ENCODE measurements around the gene BANF2. TPM values are rescaled to one million over a fixed set of nuclear protein-coding genes. Genes with fewer than 3 reads are reported as not detected.

Gene BANF2
- total and polyA plus RNA-seq, 4 donors: not detected

DNA sequence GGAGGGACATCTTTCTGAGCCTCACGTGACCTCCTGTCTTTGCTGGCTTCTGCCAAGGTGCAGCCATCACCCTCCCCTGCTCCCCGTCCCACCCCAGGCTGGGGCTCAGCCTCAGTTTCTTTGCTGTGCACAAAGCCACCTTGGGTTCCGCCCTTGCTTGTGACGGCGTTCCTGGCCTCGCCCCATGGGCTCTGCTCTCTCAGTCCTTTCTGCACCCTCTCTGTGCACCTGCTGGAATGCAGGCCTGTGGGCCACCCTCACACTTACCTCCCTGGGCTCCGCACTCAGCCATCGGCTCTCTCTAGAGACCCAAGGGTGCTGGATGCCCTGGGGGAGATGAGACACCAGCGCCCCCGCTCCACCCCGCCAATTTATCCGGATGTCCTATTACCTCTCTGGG, 28.3 kb downstream of the BANF2 start:
- no peak overlapping the region for H3K9ac ChIP-seq (ENCODE audit: low read depth in 1 of 2, low read length in 2 of 2)
- TF ChIP-seq FOXA1 (IDR thresholded peaks at IDR 0.05) (no peak), NR2F2 (IDR thresholded peaks at IDR 0.05) (no peak), HNF4A (conservative IDR thresholded peaks at IDR 0.05) (no peak), TAF1 (conservative IDR thresholded peaks at IDR 0.05) (no peak), EGR1 (IDR thresholded peaks at IDR 0.05; ENCODE audit: low read depth in 2 of 2) (no peak), FOXA2 (IDR thresholded peaks at IDR 0.05) (no peak), RAD21 (IDR thresholded peaks at IDR 0.05) (no peak)
- TF ChIP-seq, protein P1, sequence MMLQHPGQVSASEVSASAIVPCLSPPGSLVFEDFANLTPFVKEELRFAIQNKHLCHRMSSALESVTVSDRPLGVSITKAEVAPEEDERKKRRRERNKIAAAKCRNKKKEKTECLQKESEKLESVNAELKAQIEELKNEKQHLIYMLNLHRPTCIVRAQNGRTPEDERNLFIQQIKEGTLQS (IDR thresholded peaks at IDR 0.05): no peak
- TF ChIP-seq, protein P2, sequence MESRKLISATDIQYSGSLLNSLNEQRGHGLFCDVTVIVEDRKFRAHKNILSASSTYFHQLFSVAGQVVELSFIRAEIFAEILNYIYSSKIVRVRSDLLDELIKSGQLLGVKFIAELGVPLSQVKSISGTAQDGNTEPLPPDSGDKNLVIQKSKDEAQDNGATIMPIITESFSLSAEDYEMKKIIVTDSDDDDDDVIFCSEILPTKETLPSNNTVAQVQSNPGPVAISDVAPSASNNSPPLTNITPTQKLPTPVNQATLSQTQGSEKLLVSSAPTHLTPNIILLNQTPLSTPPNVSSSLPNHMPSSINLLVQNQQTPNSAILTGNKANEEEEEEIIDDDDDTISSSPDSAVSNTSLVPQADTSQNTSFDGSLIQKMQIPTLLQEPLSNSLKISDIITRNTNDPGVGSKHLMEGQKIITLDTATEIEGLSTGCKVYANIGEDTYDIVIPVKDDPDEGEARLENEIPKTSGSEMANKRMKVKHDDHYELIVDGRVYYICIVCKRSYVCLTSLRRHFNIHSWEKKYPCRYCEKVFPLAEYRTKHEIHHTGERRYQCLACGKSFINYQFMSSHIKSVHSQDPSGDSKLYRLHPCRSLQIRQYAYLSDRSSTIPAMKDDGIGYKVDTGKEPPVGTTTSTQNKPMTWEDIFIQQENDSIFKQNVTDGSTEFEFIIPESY (IDR thresholded peaks at IDR 0.05): no peak
- TF ChIP-seq, protein P3, sequence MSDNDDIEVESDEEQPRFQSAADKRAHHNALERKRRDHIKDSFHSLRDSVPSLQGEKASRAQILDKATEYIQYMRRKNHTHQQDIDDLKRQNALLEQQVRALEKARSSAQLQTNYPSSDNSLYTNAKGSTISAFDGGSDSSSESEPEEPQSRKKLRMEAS (IDR thresholded peaks at IDR 0.05): no peak
- no peaks in the 10 kb centered on the region for H3K9me3 ChIP-seq (ENCODE audit: control insufficient read depth in 4 of 4, low read length in 3 of 4)
- no peak overlapping the region for H3K4me3 ChIP-seq (ENCODE audit: low read depth in 1 of 3, low read length in 3 of 3)
- DNase-seq (ENCODE audit: low spot score): no peak
- whole genome bisulfite sequencing: 94% methylated on average over 12 of the region's 12 CpGs
- H3K27ac ChIP-seq (ENCODE audit: low read depth in 1 of 2, low read length in 2 of 2): no peak overlapping the region
- H3K27me3 ChIP-seq (ENCODE audit: control insufficient read depth in 4 of 4, insufficient read depth in 4 of 4, low read length in 3 of 4): no peaks in the 10 kb centered on the region
- no peaks in the 10 kb centered on the region for H3K36me3 ChIP-seq (ENCODE audit: control insufficient read depth in 4 of 4, insufficient read depth in 3 of 4, low read depth in 1 of 4, low read length in 3 of 4)
- H3K4me1 ChIP-seq (ENCODE audit: control insufficient read depth in 4 of 4, insufficient read depth in 4 of 4, low read length in 3 of 4): no peaks in the 10 kb centered on the region

DNA sequence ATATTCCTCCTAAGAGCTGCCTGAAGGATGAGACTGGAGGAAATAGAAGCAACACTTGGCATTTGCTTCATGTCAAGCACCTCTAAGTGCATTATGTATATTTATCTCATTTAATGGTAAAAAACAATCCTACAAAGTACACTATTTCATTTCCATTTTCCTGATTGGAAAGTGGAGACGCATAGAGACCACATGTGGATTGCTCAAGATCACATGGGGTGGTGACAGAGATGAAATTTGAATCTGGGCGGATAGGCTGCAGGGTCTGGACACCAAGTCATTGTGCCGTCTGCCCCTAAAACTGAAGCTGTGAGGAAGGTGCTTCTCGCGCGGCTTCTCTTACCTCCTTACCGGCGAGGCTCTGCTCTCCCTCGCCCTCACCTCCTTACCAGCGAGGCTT, 30.3 kb downstream of the BANF2 start:
- no peaks in the 10 kb centered on the region for H3K4me1 ChIP-seq (ENCODE audit: control insufficient read depth in 4 of 4, insufficient read depth in 4 of 4, low read length in 3 of 4)
- no peak for DNase-seq (ENCODE audit: low spot score)
- no peak overlapping the region for H3K4me3 ChIP-seq (ENCODE audit: low read depth in 1 of 3, low read length in 3 of 3)
- 93% methylated on average over 10 of the region's 10 CpGs for WGBS
- TF ChIP-seq NR2F2 (IDR thresholded peaks at IDR 0.05) (no peak), FOXA2 (IDR thresholded peaks at IDR 0.05) (no peak), YY1 (IDR thresholded peaks at IDR 0.05) (no peak), RXRA (IDR thresholded peaks at IDR 0.05) (no peak), FOXA1 (IDR thresholded peaks at IDR 0.05) (no peak), TAF1 (conservative IDR thresholded peaks at IDR 0.05) (no peak), GABPA (IDR thresholded peaks at IDR 0.05 in 1 of 2, conservative IDR thresholded peaks at IDR 0.05 in 1 of 2) (no peak), RAD21 (IDR thresholded peaks at IDR 0.05) (no peak), SP1 (IDR thresholded peaks at IDR 0.05) (no peak), HNF4G (IDR thresholded peaks at IDR 0.05) (no peak), JUND (IDR thresholded peaks at IDR 0.05) (no peak), EGR1 (IDR thresholded peaks at IDR 0.05; ENCODE audit: low read depth in 2 of 2) (no peak), HNF4A (conservative IDR thresholded peaks at IDR 0.05) (no peak)
- TF ChIP-seq, protein P4, sequence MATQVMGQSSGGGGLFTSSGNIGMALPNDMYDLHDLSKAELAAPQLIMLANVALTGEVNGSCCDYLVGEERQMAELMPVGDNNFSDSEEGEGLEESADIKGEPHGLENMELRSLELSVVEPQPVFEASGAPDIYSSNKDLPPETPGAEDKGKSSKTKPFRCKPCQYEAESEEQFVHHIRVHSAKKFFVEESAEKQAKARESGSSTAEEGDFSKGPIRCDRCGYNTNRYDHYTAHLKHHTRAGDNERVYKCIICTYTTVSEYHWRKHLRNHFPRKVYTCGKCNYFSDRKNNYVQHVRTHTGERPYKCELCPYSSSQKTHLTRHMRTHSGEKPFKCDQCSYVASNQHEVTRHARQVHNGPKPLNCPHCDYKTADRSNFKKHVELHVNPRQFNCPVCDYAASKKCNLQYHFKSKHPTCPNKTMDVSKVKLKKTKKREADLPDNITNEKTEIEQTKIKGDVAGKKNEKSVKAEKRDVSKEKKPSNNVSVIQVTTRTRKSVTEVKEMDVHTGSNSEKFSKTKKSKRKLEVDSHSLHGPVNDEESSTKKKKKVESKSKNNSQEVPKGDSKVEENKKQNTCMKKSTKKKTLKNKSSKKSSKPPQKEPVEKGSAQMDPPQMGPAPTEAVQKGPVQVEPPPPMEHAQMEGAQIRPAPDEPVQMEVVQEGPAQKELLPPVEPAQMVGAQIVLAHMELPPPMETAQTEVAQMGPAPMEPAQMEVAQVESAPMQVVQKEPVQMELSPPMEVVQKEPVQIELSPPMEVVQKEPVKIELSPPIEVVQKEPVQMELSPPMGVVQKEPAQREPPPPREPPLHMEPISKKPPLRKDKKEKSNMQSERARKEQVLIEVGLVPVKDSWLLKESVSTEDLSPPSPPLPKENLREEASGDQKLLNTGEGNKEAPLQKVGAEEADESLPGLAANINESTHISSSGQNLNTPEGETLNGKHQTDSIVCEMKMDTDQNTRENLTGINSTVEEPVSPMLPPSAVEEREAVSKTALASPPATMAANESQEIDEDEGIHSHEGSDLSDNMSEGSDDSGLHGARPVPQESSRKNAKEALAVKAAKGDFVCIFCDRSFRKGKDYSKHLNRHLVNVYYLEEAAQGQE (IDR thresholded peaks at IDR 0.05): no peak
- TF ChIP-seq, protein P1 (IDR thresholded peaks at IDR 0.05): no peak
- TF ChIP-seq, protein P2 (IDR thresholded peaks at IDR 0.05): no peak
- TF ChIP-seq, protein P3 (IDR thresholded peaks at IDR 0.05): no peak
- TF ChIP-seq, protein P5, sequence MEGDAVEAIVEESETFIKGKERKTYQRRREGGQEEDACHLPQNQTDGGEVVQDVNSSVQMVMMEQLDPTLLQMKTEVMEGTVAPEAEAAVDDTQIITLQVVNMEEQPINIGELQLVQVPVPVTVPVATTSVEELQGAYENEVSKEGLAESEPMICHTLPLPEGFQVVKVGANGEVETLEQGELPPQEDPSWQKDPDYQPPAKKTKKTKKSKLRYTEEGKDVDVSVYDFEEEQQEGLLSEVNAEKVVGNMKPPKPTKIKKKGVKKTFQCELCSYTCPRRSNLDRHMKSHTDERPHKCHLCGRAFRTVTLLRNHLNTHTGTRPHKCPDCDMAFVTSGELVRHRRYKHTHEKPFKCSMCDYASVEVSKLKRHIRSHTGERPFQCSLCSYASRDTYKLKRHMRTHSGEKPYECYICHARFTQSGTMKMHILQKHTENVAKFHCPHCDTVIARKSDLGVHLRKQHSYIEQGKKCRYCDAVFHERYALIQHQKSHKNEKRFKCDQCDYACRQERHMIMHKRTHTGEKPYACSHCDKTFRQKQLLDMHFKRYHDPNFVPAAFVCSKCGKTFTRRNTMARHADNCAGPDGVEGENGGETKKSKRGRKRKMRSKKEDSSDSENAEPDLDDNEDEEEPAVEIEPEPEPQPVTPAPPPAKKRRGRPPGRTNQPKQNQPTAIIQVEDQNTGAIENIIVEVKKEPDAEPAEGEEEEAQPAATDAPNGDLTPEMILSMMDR (IDR thresholded peaks at IDR 0.05; ENCODE audit: low read depth, low read length, missing input control): no peak
- H3K36me3 ChIP-seq (ENCODE audit: control insufficient read depth in 4 of 4, insufficient read depth in 3 of 4, low read depth in 1 of 4, low read length in 3 of 4): no peaks in the 10 kb centered on the region
- no peak overlapping the region for H3K9ac ChIP-seq (ENCODE audit: low read depth in 1 of 2, low read length in 2 of 2)
- no peak overlapping the region for H3K27ac ChIP-seq (ENCODE audit: low read depth in 1 of 2, low read length in 2 of 2)
- H3K9me3 ChIP-seq (ENCODE audit: control insufficient read depth in 4 of 4, low read length in 3 of 4): no peaks in the 10 kb centered on the region
- no peaks in the 10 kb centered on the region for H3K27me3 ChIP-seq (ENCODE audit: control insufficient read depth in 4 of 4, insufficient read depth in 4 of 4, low read length in 3 of 4)

Measured in liver (tissue), 9 donors.